Sigmoid colon (tissue), 7 donors: ENCODE measurements around the gene CNN3. TPM values are rescaled to one million over a fixed set of nuclear protein-coding genes. Genes with fewer than 3 reads are reported as not detected.
A peak's percentile ranks its signal among the peaks of the same experiment; 100 is the strongest.

ENCODE experiments used
- DNase-seq: peaks from one replicate; pipeline ENCODE4 v3.0.0-alpha.2; 2019
- H3K27ac ChIP-seq, 4 donors: fragments of 200-600 bp; sonication (generic); one replicate each; pipeline ENCODE4 v1.5.1; 2016 to 2019; ENCODE audit warnings: mild to moderate bottlenecking in 1 of 4
- H3K27me3 ChIP-seq, 3 donors: fragments of 200-600 bp; sonication (generic); one replicate each; pipeline ENCODE4 v1.5.1; 2019; ENCODE audit warnings: mild to moderate bottlenecking in 1 of 3
- H3K36me3 ChIP-seq, 4 donors: fragments of 200-600 bp; sonication (generic); one replicate each; pipeline ENCODE4 v1.5.1; 2016 to 2019
- H3K4me1 ChIP-seq, 4 donors: fragments of 200-600 bp; sonication (generic); one replicate each; pipeline ENCODE4 v1.5.1; 2017 to 2019
- H3K4me3 ChIP-seq, 4 donors: fragments of 200-600 bp; sonication (generic); one replicate each; pipeline ENCODE4 v1.5.1; 2017 to 2019; ENCODE audit warnings: mild to moderate bottlenecking in 2 of 4, moderate library complexity in 1 of 4
- H3K9me3 ChIP-seq, 4 donors: fragments of 200-600 bp in 3 of 4; sonication (generic) in 3 of 4; one replicate each; pipeline versions ENCODE4 v1.5.1 to v1.6.1; 2013 to 2019
- EP300 ChIP-seq, 4 donors: sonication (generic); formaldehyde crosslinking; IDR thresholded peaks; one replicate each; pipeline ENCODE4 v1.6.1; 2017; ENCODE audit warnings: antibody characterized with exemption in 4 of 4
- POLR2A ChIP-seq, 2 donors: fragments of 450-650 bp; IDR thresholded peaks; one replicate each; pipeline ENCODE4 v1.6.1; 2016; ENCODE audit warnings: antibody characterized with exemption in 2 of 2, mild to moderate bottlenecking in 2 of 2, moderate library complexity in 2 of 2
- POLR2AphosphoS5 ChIP-seq, 4 donors: sonication (generic); formaldehyde crosslinking; IDR thresholded peaks; one replicate each; pipeline ENCODE4 v1.6.1; 2017; ENCODE audit warnings: antibody characterized with exemption in 4 of 4
- WGBS, 2 donors: extraction: QIAGEN DNeasy Blood & Tissue Kit; methylation state at CpG; one replicate each; pipeline ENCODE4 v1.1.7; 2013; 5-methylcytosine and 5-hydroxymethylcytosine counted together
- intact Hi-C: fragments of 100-400 bp; cut with DNase I; formaldehyde crosslinking; loops from one replicate; pipeline ENCODE4 v1.15.1; 2023
- polyA plus RNA-seq, 3 donors: library from polyadenylated mRNA; stranded (reverse); fragments of 200-250 nt; gene quantifications; one replicate each; pipeline ENCODE4 v1.2.3, GENCODE V29; 2013
- total RNA-seq, 4 donors: library from RNA; depleted of rRNA; stranded (reverse); fragments of >200 nt; gene quantifications; one replicate each; pipeline ENCODE4 v1.1.0, GENCODE V29; 2016
- TF ChIP-seq, protein P1 (sequence below), 4 experiments: fragments of 450-650 bp in 3 of 4; fragments of 200-600 bp in 1 of 4; IDR thresholded peaks; one replicate each; pipeline ENCODE4 v1.5.1; 2016 to 2019; ENCODE audit warnings: antibody characterized with exemption in 4 of 4, mild to moderate bottlenecking in 3 of 4, moderate library complexity in 2 of 4
- donor health status: healthy with polysubstance abuse.
- donor health status: Bipolar disorder and iron deficiency.
- donor health status: healthy.

The CNN3 gene
- total and polyA plus RNA-seq, 7 donors, result 58.3 to 247 (median 157) TPM

DNA sequence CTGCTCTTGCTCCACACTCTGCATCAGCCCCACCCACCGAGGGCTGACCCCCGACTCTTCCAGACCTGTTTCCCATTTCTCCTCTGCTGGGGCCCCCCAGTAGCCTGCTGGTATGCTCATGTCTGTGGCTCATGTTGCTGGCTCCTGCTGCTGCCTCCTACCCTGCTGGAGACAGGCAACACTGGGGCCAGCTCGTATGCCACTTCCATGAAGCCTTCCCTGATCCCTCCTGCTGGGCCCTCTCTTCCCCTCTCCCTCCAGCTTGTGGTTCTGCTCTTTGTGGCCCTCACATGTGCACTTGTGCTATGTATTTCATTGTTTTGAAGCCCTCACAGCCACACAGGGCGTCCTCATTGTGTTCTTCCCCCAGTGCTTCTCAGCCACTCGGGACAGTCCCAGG, 40.5 kb downstream of the CNN3 start:
- no peak overlapping the region for H3K4me3 ChIP-seq
- TF ChIP-seq POLR2A (IDR thresholded peaks at IDR 0.05), result no peak
- TF ChIP-seq POLR2AphosphoS5 (IDR thresholded peaks at IDR 0.05), result no peak
- TF ChIP-seq, protein P1, sequence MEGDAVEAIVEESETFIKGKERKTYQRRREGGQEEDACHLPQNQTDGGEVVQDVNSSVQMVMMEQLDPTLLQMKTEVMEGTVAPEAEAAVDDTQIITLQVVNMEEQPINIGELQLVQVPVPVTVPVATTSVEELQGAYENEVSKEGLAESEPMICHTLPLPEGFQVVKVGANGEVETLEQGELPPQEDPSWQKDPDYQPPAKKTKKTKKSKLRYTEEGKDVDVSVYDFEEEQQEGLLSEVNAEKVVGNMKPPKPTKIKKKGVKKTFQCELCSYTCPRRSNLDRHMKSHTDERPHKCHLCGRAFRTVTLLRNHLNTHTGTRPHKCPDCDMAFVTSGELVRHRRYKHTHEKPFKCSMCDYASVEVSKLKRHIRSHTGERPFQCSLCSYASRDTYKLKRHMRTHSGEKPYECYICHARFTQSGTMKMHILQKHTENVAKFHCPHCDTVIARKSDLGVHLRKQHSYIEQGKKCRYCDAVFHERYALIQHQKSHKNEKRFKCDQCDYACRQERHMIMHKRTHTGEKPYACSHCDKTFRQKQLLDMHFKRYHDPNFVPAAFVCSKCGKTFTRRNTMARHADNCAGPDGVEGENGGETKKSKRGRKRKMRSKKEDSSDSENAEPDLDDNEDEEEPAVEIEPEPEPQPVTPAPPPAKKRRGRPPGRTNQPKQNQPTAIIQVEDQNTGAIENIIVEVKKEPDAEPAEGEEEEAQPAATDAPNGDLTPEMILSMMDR (IDR thresholded peaks at IDR 0.05), result no peak
- TF ChIP-seq EP300 (IDR thresholded peaks at IDR 0.05), result no peak
- peaks cover 0 to 18% (median 12%) of the 10 kb centered on the region in 4 donors for H3K4me1 ChIP-seq
- H3K9me3 ChIP-seq, result no peaks in the 10 kb centered on the region
- H3K36me3 ChIP-seq, result peaks cover 0 to 2% (median 0%) of the 10 kb centered on the region in 4 donors
- intact Hi-C loops, result no loop called here
- no peak for DNase-seq
- WGBS, 2 donors, result 84 to 90% methylated on average over 5 of the region's 5 CpGs
- no peaks in the 10 kb centered on the region for H3K27me3 ChIP-seq
- H3K27ac ChIP-seq, result no peak overlapping the region

DNA sequence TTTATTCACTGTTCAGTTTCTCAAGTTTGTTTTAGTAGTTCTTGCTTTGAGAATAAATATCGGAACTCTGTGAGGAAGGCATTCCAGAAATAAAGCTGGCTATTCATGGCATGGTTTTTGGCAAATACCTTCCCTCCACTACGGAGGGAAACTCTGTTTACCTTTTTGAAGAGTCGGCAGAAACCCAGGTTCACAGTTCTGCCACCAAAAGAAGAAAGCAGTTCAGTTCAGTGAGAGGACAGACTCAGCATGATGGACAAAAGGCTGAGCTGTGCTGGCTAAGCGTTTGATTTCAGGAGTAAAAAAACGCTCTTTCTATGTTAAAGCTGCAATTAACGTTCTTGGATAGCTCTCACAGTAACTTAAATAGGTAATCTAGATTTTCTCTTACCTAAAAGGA, 42.4 kb downstream of the CNN3 start:
- Histone ChIP-seq H3K4me3 (no peak overlapping the region), H3K9me3 (no peaks in the 10 kb centered on the region), H3K36me3 (no peaks in the 10 kb centered on the region), H3K4me1 (peaks cover 0 to 18% (median 12%) of the 10 kb centered on the region in 4 donors), H3K27ac (peak overlapping the region; percentile 64 to 81 (median 76)), H3K27me3 (no peaks in the 10 kb centered on the region)
- no peak for TF ChIP-seq EP300 (IDR thresholded peaks at IDR 0.05)
- no peak for TF ChIP-seq POLR2A (IDR thresholded peaks at IDR 0.05)
- TF ChIP-seq, protein P1 (IDR thresholded peaks at IDR 0.05), result no peak
- no peak for TF ChIP-seq POLR2AphosphoS5 (IDR thresholded peaks at IDR 0.05)
- intact Hi-C loops, result no loop called here
- DNase-seq, result no peak
- WGBS, 2 donors, result 76 to 88% methylated on average over 6 of the region's 6 CpGs

DNA sequence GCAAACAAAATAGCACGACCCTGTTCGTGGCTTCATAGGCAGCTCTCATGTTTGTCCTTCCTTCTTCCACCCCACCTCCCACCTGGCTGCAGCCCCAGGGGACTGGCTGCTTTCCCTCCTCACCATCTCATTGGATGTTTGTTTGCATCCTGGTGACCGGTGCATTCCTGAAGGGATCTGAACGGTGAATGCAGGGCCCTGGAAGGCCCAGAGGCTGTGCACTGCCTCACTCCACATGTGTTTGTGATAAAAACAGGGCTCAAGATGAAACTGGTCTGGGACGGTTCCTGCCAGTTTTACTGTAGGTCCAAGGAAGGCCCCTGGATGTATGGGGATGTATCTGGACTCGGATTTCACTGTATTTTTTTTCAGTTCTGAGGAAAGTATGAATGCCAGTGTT, 42.8 kb downstream of the CNN3 start:
- no peaks in the 10 kb centered on the region for H3K27me3 ChIP-seq
- peak overlapping the region; percentile 64 to 81 (median 76) for H3K27ac ChIP-seq
- H3K36me3 ChIP-seq, result no peaks in the 10 kb centered on the region
- intact Hi-C loops, result no loop called here
- H3K4me1 ChIP-seq, result peaks cover 0 to 18% (median 12%) of the 10 kb centered on the region in 4 donors
- no peaks in the 10 kb centered on the region for H3K9me3 ChIP-seq
- TF ChIP-seq POLR2AphosphoS5 (IDR thresholded peaks at IDR 0.05), result peak in 2 of 4 donors; percentile 7 to 43
- TF ChIP-seq EP300 (IDR thresholded peaks at IDR 0.05), result no peak
- no peak for TF ChIP-seq POLR2A (IDR thresholded peaks at IDR 0.05)
- TF ChIP-seq, protein P1 (IDR thresholded peaks at IDR 0.05), result no peak
- no peak overlapping the region for H3K4me3 ChIP-seq
- WGBS, 2 donors, result 67 to 74% methylated on average over 6 of the region's 6 CpGs
- no peak for DNase-seq

DNA sequence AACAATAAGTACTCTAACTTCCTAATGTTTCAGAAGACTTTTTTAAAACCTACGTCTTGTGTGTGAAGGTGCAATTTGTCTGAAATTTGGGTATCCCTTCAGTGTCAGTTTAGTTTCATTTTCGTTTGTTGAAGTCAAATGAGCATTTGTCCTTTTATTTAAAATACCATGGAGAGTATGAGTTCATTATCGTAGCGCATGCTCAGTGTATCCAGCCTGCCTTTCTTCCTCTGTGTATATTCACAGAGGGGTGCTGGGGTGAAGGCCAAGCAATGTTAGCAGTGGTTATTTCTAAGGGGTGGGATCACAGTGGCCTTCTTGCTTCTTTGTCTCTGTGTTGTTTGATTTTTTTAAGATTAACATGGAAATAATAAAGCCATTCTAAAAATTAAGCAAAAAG, 43.2 kb downstream of the CNN3 start:
- peak in 1 of 4 donors; percentile 10 for TF ChIP-seq POLR2AphosphoS5 (IDR thresholded peaks at IDR 0.05)
- no peak for TF ChIP-seq EP300 (IDR thresholded peaks at IDR 0.05)
- TF ChIP-seq, protein P1 (IDR thresholded peaks at IDR 0.05), result no peak
- TF ChIP-seq POLR2A (IDR thresholded peaks at IDR 0.05), result no peak
- Histone ChIP-seq H3K9me3 (no peaks in the 10 kb centered on the region), H3K4me3 (no peak overlapping the region), H3K27me3 (no peaks in the 10 kb centered on the region), H3K36me3 (no peaks in the 10 kb centered on the region), H3K27ac (peak overlapping the region; percentile 64 to 81 (median 76)), H3K4me1 (peaks cover 0 to 18% (median 12%) of the 10 kb centered on the region in 4 donors)
- DNase-seq, result no peak
- intact Hi-C loops, result no loop called here
- 33 to 68% methylated on average over 4 of the region's 4 CpGs for WGBS, 2 donors

DNA sequence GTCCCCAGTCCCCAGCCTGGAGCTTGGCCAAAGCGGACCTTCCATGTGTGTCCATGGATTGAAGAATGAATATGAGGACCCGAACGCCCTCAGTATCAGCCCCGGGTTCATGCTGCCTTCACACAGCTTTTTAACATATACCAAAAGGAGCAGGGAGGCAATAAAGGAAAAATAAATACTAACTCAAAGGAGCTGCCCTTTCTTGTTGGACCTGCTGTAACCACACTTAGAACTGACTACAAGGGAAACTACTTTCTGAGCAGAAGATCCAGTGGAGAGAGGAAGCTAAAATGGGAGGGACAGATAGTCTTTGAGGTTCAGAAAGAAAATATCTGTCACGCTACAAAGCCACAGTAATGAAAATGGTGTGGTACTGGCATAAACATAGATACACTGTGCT, 48.6 kb downstream of the CNN3 start:
- intact Hi-C loops, result no loop called here
- peaks cover 0 to 14% (median 12%) of the 10 kb centered on the region in 4 donors for H3K4me1 ChIP-seq
- H3K27me3 ChIP-seq, result no peaks in the 10 kb centered on the region
- H3K36me3 ChIP-seq, result no peaks in the 10 kb centered on the region
- 93 to 98% methylated on average over 5 of the region's 5 CpGs for WGBS, 2 donors
- H3K4me3 ChIP-seq, result no peak overlapping the region
- H3K27ac ChIP-seq, result no peak overlapping the region
- DNase-seq, result no peak
- no peaks in the 10 kb centered on the region for H3K9me3 ChIP-seq
- TF ChIP-seq POLR2A (IDR thresholded peaks at IDR 0.05), result no peak
- TF ChIP-seq, protein P1 (IDR thresholded peaks at IDR 0.05), result no peak
- no peak for TF ChIP-seq POLR2AphosphoS5 (IDR thresholded peaks at IDR 0.05)
- TF ChIP-seq EP300 (IDR thresholded peaks at IDR 0.05), result no peak
